Nephron progenitor cell (in vitro differentiated cells): ENCODE results near the gene GFER.

ENCODE experiments used
- DNase-seq: peaks from one replicate; pipeline ENCODE4 v3.0.0; 2021
- H3K27ac Mint-ChIP-seq: 2 replicates; pipeline ENCODE4 v1.8.0; 2021; ENCODE audit warnings: mild to moderate bottlenecking, moderate library complexity, mixed read lengths
- H3K27me3 Mint-ChIP-seq: 2 replicates; pipeline ENCODE4 v1.8.0; 2021; ENCODE audit warnings: mild to moderate bottlenecking, low read depth, mixed read lengths; ENCODE audit not compliant: poor library complexity
- H3K36me3 Mint-ChIP-seq: 2 replicates; pipeline ENCODE4 v1.8.0; 2021; ENCODE audit warnings: low read depth, mixed read lengths
- H3K4me1 Mint-ChIP-seq: 2 replicates; pipeline ENCODE4 v1.8.0; 2021; ENCODE audit warnings: mixed read lengths
- H3K4me3 Mint-ChIP-seq: 2 replicates; pipeline ENCODE4 v1.8.0; 2021; ENCODE audit warnings: mild to moderate bottlenecking, moderate library complexity, mixed read lengths
- H3K9me3 Mint-ChIP-seq: 2 replicates; pipeline ENCODE4 v1.8.0; 2021; ENCODE audit warnings: mild to moderate bottlenecking, moderate library complexity, mixed read lengths
- TF ChIP-seq, protein P1 (sequence below): fragments of 200-600 bp; sonication (generic); IDR thresholded peaks from 2 replicates; pipeline ENCODE4 v1.5.0; 2021; ENCODE audit warnings: antibody characterized with exemption

The GFER gene

DNA sequence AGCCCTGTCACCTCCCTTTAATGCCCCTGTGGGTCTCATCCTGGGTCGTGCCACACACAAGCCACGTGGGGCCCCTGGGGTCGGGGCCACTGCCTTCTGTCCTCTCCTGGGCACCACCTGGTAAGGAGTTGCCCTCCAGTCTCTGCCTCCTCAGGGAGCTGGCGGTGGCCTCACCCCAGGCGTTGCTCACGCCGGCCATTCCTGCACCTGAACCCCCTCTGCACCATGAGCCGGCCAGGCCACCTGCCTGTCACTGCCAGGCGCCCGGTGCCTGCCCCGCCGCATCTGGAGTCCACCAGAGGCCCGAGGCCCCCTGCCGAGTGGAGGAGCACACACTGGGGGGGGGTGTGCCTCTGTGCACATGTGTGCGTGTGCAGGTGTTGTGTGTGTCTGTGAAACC is 53.1 kb downstream of the GFER start:
- H3K4me1 Mint-ChIP-seq: peaks cover 40% of the 10 kb centered on the region
- H3K4me3 Mint-ChIP-seq: no peak overlapping the region
- H3K36me3 Mint-ChIP-seq: no peaks in the 10 kb centered on the region
- no peaks in the 10 kb centered on the region for H3K9me3 Mint-ChIP-seq
- H3K27me3 Mint-ChIP-seq: no peaks in the 10 kb centered on the region
- TF ChIP-seq, protein P1, sequence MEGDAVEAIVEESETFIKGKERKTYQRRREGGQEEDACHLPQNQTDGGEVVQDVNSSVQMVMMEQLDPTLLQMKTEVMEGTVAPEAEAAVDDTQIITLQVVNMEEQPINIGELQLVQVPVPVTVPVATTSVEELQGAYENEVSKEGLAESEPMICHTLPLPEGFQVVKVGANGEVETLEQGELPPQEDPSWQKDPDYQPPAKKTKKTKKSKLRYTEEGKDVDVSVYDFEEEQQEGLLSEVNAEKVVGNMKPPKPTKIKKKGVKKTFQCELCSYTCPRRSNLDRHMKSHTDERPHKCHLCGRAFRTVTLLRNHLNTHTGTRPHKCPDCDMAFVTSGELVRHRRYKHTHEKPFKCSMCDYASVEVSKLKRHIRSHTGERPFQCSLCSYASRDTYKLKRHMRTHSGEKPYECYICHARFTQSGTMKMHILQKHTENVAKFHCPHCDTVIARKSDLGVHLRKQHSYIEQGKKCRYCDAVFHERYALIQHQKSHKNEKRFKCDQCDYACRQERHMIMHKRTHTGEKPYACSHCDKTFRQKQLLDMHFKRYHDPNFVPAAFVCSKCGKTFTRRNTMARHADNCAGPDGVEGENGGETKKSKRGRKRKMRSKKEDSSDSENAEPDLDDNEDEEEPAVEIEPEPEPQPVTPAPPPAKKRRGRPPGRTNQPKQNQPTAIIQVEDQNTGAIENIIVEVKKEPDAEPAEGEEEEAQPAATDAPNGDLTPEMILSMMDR: no peak
- no peak overlapping the region for H3K27ac Mint-ChIP-seq
- no peak for DNase-seq
